Thoracic aorta (tissue), 2 donors: Measurements from ENCODE around the gene ACTL8. TPM values are rescaled to one million over a fixed set of nuclear protein-coding genes. Genes with fewer than 3 reads are reported as not detected.

Experiments
- ATAC-seq: fragments of 150-250 bp; one replicate; pipeline ENCODE4 v1.8.0; 2017; ENCODE audit warnings: low read depth; ENCODE audit not compliant: insufficient number of reproducible peaks, low FRiP score
- DNase-seq: peaks from one replicate; pipeline ENCODE4 v3.0.0-alpha.2; 2020; ENCODE audit warnings: low spot score
- H3K27ac ChIP-seq, 2 donors: fragments of 200-600 bp; sonication (generic); 1 replicate in 1 of 2; 2 replicates in 1 of 2; pipeline ENCODE4 v1.5.1; 2016; ENCODE audit warnings: mild to moderate bottlenecking in 2 of 2, moderate library complexity in 2 of 2
- H3K27me3 ChIP-seq: fragments of 200-600 bp; sonication (generic); replicated peaks from 2 replicates; pipeline ENCODE4 v1.6.0; 2016; ENCODE audit warnings: mild to moderate bottlenecking; ENCODE audit not compliant: insufficient read depth
- H3K36me3 ChIP-seq: fragments of 200-600 bp; sonication (generic); one replicate; pipeline ENCODE4 v1.5.1; 2016
- H3K4me1 ChIP-seq, 2 donors: fragments of 200-600 bp; sonication (generic); 1 replicate in 1 of 2; 2 replicates in 1 of 2; pipeline versions ENCODE4 v1.5.1 to v1.6.0; 2016; ENCODE audit warnings: low read depth in 2 of 2, mild to moderate bottlenecking in 1 of 2; ENCODE audit not compliant: control insufficient read depth in 1 of 2
- H3K4me3 ChIP-seq: fragments of 200-600 bp; sonication (generic); 2 replicates; pipeline ENCODE4 v1.5.1; 2016; ENCODE audit warnings: mild to moderate bottlenecking
- H3K9me3 ChIP-seq: fragments of 200-600 bp; sonication (generic); 2 replicates; pipeline ENCODE4 v1.5.1; 2016
- CTCF ChIP-seq: fragments of 200-600 bp; sonication (generic); IDR thresholded peaks from one replicate; pipeline ENCODE4 v1.5.1; 2019; ENCODE audit warnings: antibody characterized with exemption
- total RNA-seq, 2 donors: library from RNA; depleted of rRNA; stranded (reverse); fragments of >200 nt; gene quantifications; one replicate each; pipeline versions ENCODE4 v1.1.0 to v1.2.3, GENCODE V29; 2016

The ACTL8 gene
- total RNA-seq, 2 donors from 2014 or later: not detected

GRCh38 chr1:17741052-17741451, 14.1 kb upstream of the ACTL8 start:
- Histone ChIP-seq H3K4me1 (no peaks in the 10 kb centered on the region), H3K27ac (no peak overlapping the region), H3K4me3 (no peak overlapping the region), H3K9me3 (no peaks in the 10 kb centered on the region), H3K27me3 (no peaks in the 10 kb centered on the region), H3K36me3 (no peaks in the 10 kb centered on the region)
- DNase-seq: no peak
- ATAC-seq: no peak
- TF ChIP-seq CTCF: no peak

GRCh38 chr1:17742583-17742982, 12.6 kb upstream of the ACTL8 start:
- Histone ChIP-seq H3K4me3 (no peak overlapping the region), H3K4me1 (no peaks in the 10 kb centered on the region), H3K27ac (no peak overlapping the region), H3K9me3 (no peaks in the 10 kb centered on the region), H3K27me3 (no peaks in the 10 kb centered on the region), H3K36me3 (no peaks in the 10 kb centered on the region)
- DNase-seq (no peak), ATAC-seq (no peak)
- no peak for TF ChIP-seq CTCF

- Histone ChIP-seq H3K4me3 (no peak overlapping the region), H3K27ac (no peak overlapping the region), H3K9me3 (no peaks in the 10 kb centered on the region), H3K4me1 (no peaks in the 10 kb centered on the region), H3K36me3 (no peaks in the 10 kb centered on the region), H3K27me3 (no peaks in the 10 kb centered on the region)
- DNase-seq (no peak), ATAC-seq (no peak)
- TF ChIP-seq CTCF: no peak
Measured at GRCh38 chr1:17743008-17743647, 12.0 kb upstream of the ACTL8 start.

GRCh38 chr1:17743925-17744324, 11.2 kb upstream of the ACTL8 start:
- H3K9me3 ChIP-seq: no peaks in the 10 kb centered on the region
- H3K4me1 ChIP-seq: no peaks in the 10 kb centered on the region
- DNase-seq (no peak), ATAC-seq (no peak)
- H3K4me3 ChIP-seq: no peak overlapping the region
- TF ChIP-seq CTCF: no peak
- H3K27ac ChIP-seq: no peak overlapping the region
- no peaks in the 10 kb centered on the region for H3K27me3 ChIP-seq
- H3K36me3 ChIP-seq: no peaks in the 10 kb centered on the region

GRCh38 chr1:17744666-17745478, 10.3 kb upstream of the ACTL8 start:
- Histone ChIP-seq H3K9me3 (no peaks in the 10 kb centered on the region), H3K27me3 (no peaks in the 10 kb centered on the region), H3K27ac (no peak overlapping the region), H3K36me3 (no peaks in the 10 kb centered on the region), H3K4me1 (no peaks in the 10 kb centered on the region), H3K4me3 (no peak overlapping the region)
- no peak for DNase-seq
- ATAC-seq: no peak
- TF ChIP-seq CTCF: no peak
